RWPE1 (cell line): Measurements from ENCODE around the gene GK.

ENCODE experiments used
- CTCF ChIA-PET: fragments of 350-600 bp; sonication (Branson Sonifier 250); formaldehyde crosslinking; extraction: SDS; loops from one replicate; lab custom pipeline; 2021; lab: Yijun Ruan, JAX
- POLR2A ChIA-PET: fragments of 400-600 bp; formaldehyde crosslinking; extraction: SDS; loops from one replicate; lab custom pipeline; 2020; ENCODE audit warnings: antibody characterized with exemption; ENCODE audit not compliant: low non-redundant PET; lab: Yijun Ruan, JAX
- DNase-seq: peaks from one replicate; pipeline ENCODE4 v3.0.0; 2012; ENCODE audit warnings: low spot score
- H3K27ac ChIP-seq: fragments of 450-650 bp; 2 replicates; pipeline ENCODE4 v1.5.1; 2017
- CTCF ChIP-seq: fragments of 450-650 bp; conservative IDR thresholded peaks from 2 replicates; pipeline ENCODE4 v1.5.1; 2017; ENCODE audit warnings: low read depth, mild to moderate bottlenecking

GK gene

GRCh38 chrX:30690330-30690729 lies 37.1 kb downstream of the GK start:
- no peak for TF ChIP-seq CTCF
- ChIA-PET POLR2A (no interaction called here), CTCF (no interaction called here)
- no peak overlapping the region for H3K27ac ChIP-seq
- no peak for DNase-seq

GRCh38 chrX:30693999-30694650 lies 40.9 kb downstream of the GK start:
- DNase-seq, result no peak
- H3K27ac ChIP-seq, result no peak overlapping the region
- TF ChIP-seq CTCF, result no peak
- POLR2A ChIA-PET, result no interaction called here
- CTCF ChIA-PET, result no interaction called here

- TF ChIP-seq CTCF, result no peak
- CTCF ChIA-PET, result no interaction called here
- POLR2A ChIA-PET, result no interaction called here
- DNase-seq, result no peak
- H3K27ac ChIP-seq, result no peak overlapping the region
Measured at GRCh38 chrX:30702736-30703135, 49.5 kb downstream of the GK start.

- H3K27ac ChIP-seq, result no peak overlapping the region
- CTCF ChIA-PET, result no interaction called here
- TF ChIP-seq CTCF, result no peak
- no peak for DNase-seq
- POLR2A ChIA-PET, result no interaction called here
Measured at GRCh38 chrX:30706216-30706775, 53.1 kb downstream of the GK start.

- ChIA-PET CTCF (interaction anchor here (0.6 kb wide), 2 partner anchors 76 to 174 kb away, joined by 5 read pairs; no protein-coding TSS in a partner anchor), POLR2A (no interaction called here)
- no peak for TF ChIP-seq CTCF
- DNase-seq, result no peak
- H3K27ac ChIP-seq, result no peak overlapping the region
Measured at GRCh38 chrX:30712214-30712613, 59.0 kb downstream of the GK start.

- peak; percentile 27 for DNase-seq
- no peak overlapping the region for H3K27ac ChIP-seq
- TF ChIP-seq CTCF, result peak; percentile 65
- ChIA-PET CTCF (interaction anchor here (0.8 to 1.7 kb wide), 2 partner anchors 78 to 142 kb away, joined by 3 to 8 read pairs; no protein-coding TSS in a partner anchor), POLR2A (no interaction called here)
Measured at GRCh38 chrX:30713061-30713525, 59.9 kb downstream of the GK start.
